Testis (tissue), 2 donors: ENCODE data around the gene ADAD2.

Experiments used
- CTCF ChIP-seq, 3 experiments: fragments of 450-650 bp in 2 of 3; fragments of 200-600 bp in 1 of 3; sonication (generic) in 1 of 3; IDR thresholded peaks; one replicate each; pipeline ENCODE4 v1.5.1; 2016 to 2019; ENCODE audit warnings: antibody characterized with exemption in 3 of 3, mild to moderate bottlenecking in 2 of 3, moderate library complexity in 1 of 3
- POLR2A ChIP-seq: fragments of 450-650 bp; IDR thresholded peaks from one replicate; pipeline ENCODE4 v1.6.1; 2017; ENCODE audit warnings: antibody characterized with exemption, mild to moderate bottlenecking, moderate library complexity

- TF ChIP-seq CTCF (IDR thresholded peaks at IDR 0.05) (no peak), POLR2A (no peak)
These were observed 34.6 kb downstream of the ADAD2 start for GRCh38 chr16:84225571-84225970.
